LNCaP clone FGC (cell line): ENCODE results near the gene BMPR1B.

Experiments used
- DNase-seq: peaks from one replicate; pipeline ENCODE4 v3.0.0-alpha.2; 2011; ENCODE audit warnings: low read depth
- H3K4me3 ChIP-seq: 2 replicates; pipeline ENCODE4 v1.5.1; 2011; ENCODE audit warnings: mild to moderate bottlenecking, low read depth, low read length, control low read depth
- CTCF ChIP-seq: IDR thresholded peaks from 2 replicates; pipeline ENCODE4 v1.5.1; 2012; ENCODE audit warnings: mild to moderate bottlenecking; ENCODE audit not compliant: control insufficient read depth, insufficient read depth; ENCODE audit errors: extremely low read depth

The BMPR1B gene

GRCh38 chr4:95178938-95179337, 421.2 kb downstream of the BMPR1B start:
- no peak overlapping the region for H3K4me3 ChIP-seq
- no peak for DNase-seq

GRCh38 chr4:95180531-95181242, 422.9 kb downstream of the BMPR1B start:
- no peak for DNase-seq
- TF ChIP-seq CTCF: no peak
- no peak overlapping the region for H3K4me3 ChIP-seq

More at GRCh38 chr4:95178938-95179337, 421.2 kb downstream of the BMPR1B start:
- TF ChIP-seq CTCF: no peak

- DNase-seq: no peak
- no peak overlapping the region for H3K4me3 ChIP-seq
Measured at GRCh38 chr4:95181243-95181995, 423.7 kb downstream of the BMPR1B start.

GRCh38 chr4:95181996-95182306, 424.2 kb downstream of the BMPR1B start:
- H3K4me3 ChIP-seq: no peak overlapping the region
- no peak for TF ChIP-seq CTCF
- DNase-seq: no peak

More at GRCh38 chr4:95181243-95181995, 423.7 kb downstream of the BMPR1B start:
- TF ChIP-seq CTCF: no peak

- no peak overlapping the region for H3K4me3 ChIP-seq
- no peak for DNase-seq
- TF ChIP-seq CTCF: no peak
Measured at GRCh38 chr4:95183656-95184408, 426.1 kb downstream of the BMPR1B start.

- no peak for TF ChIP-seq CTCF
- DNase-seq: no peak
- no peak overlapping the region for H3K4me3 ChIP-seq
Measured at GRCh38 chr4:95186666-95187065, 428.9 kb downstream of the BMPR1B start.
